Tibial nerve (tissue), 3 donors: Measurements from ENCODE around the gene AIG1.
"Not testable (repeated sequence)": the region's sequence is repeated elsewhere in the genome, so short reads cannot be mapped to it uniquely, and the experiment has no call there.

Experiments
- POLR2A ChIP-seq, 2 donors: fragments of 450-650 bp; IDR thresholded peaks; one replicate each; pipeline ENCODE4 v1.6.1; 2017; ENCODE audit warnings: antibody characterized with exemption in 2 of 2, mild to moderate bottlenecking in 2 of 2, moderate library complexity in 2 of 2
- TF ChIP-seq, protein P1 (sequence below), 5 experiments: fragments of 200-600 bp in 3 of 5; fragments of 450-650 bp in 2 of 5; sonication (generic) in 3 of 5; IDR thresholded peaks; one replicate each; pipeline ENCODE4 v1.5.1; 2016 to 2019; ENCODE audit warnings: antibody characterized with exemption in 5 of 5, mild to moderate bottlenecking in 3 of 5, moderate library complexity in 2 of 5

GRCh38 chr6:143082274-143082673 lies 21.6 kb downstream of the AIG1 start:
- TF ChIP-seq, protein P1, sequence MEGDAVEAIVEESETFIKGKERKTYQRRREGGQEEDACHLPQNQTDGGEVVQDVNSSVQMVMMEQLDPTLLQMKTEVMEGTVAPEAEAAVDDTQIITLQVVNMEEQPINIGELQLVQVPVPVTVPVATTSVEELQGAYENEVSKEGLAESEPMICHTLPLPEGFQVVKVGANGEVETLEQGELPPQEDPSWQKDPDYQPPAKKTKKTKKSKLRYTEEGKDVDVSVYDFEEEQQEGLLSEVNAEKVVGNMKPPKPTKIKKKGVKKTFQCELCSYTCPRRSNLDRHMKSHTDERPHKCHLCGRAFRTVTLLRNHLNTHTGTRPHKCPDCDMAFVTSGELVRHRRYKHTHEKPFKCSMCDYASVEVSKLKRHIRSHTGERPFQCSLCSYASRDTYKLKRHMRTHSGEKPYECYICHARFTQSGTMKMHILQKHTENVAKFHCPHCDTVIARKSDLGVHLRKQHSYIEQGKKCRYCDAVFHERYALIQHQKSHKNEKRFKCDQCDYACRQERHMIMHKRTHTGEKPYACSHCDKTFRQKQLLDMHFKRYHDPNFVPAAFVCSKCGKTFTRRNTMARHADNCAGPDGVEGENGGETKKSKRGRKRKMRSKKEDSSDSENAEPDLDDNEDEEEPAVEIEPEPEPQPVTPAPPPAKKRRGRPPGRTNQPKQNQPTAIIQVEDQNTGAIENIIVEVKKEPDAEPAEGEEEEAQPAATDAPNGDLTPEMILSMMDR (IDR thresholded peaks at IDR 0.05) = not testable (repeated sequence)
- TF ChIP-seq POLR2A (IDR thresholded peaks at IDR 0.05) = not testable (repeated sequence)
